Fibroblast of the aortic adventitia (primary cell): Measurements from ENCODE around the gene MGAT3. TPM values are rescaled to one million over a fixed set of nuclear protein-coding genes. Genes with fewer than 3 reads are reported as not detected.
A peak's percentile ranks its signal among the peaks of the same experiment; 100 is the strongest.

Source experiments
- DNase-seq: peaks from one replicate; pipeline ENCODE4 v3.0.0-alpha.2; 2010; ENCODE audit warnings: low read depth
- H3K4me3 ChIP-seq: 2 replicates; pipeline ENCODE4 v1.5.1; 2011; ENCODE audit warnings: low read depth, mild to moderate bottlenecking, control low read depth, low read length, moderate library complexity
- total RNA-seq: library from RNA; depleted of rRNA; stranded (reverse); fragments of >200 nt; gene quantifications from 2 replicates; pipeline ENCODE4 v1.2.3, GENCODE V29; 2012; ENCODE audit warnings: low replicate concordance
- TF ChIP-seq, protein P1 (sequence below): IDR thresholded peaks from 2 replicates; pipeline ENCODE4 v1.5.1; 2011; ENCODE audit warnings: mild to moderate bottlenecking, low read length, control low read depth, inconsistent platforms; ENCODE audit not compliant: insufficient read depth

MGAT3 gene
- total RNA-seq, 1 donor = 0.27 TPM

DNA sequence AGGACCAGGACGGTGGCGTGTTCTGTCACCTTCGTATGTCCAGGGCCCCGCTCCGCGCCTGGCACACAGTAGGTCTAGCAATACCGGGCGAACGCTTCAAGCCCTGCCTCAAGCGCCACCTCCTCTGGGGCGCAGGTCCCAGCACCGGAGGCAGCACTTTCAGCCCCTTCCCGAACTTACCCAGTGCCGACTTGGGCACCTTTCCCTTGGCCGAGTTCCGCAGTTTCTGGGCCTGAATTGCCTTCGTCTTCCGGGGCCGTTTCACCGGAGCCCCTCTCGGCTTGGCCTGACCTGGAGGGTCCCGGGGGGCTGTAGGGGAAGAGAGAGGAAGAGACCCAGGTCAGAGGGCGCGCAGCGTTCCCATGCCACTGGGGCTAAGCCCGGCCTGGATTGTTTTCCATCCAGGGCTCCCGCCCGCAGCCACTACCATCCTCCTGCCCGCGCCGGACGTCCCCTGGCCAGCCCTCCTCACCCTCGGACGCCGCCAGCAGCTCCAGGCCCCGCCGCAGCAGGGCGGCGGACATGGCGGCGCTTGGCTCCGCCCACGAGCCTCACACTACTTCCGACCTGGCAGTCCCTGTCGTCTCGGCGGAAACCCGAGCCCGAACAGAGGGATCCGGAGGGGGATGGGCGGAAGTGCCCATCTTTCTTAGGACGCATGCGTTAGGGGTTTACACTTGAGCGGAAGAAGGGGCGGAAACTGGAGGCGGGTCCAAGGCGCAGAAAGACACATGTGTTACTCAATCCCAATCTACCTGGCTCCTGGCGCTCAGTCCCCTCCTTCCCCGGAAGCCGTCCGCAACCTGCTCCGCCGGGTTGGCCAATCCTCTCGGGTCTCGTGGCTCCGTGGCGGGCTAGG is 75.6 kb downstream of the MGAT3 start, which contains the start of gene RPS19BP1:
RPS19BP1 (minus strand) TSS at position 534 of the 859 bp plus-strand sequence; CDS start at position 524, 10 bp downstream.
- H3K4me3 ChIP-seq = peak within 1 kb of the TSS; percentile 96
- DNase-seq = peak; percentile 99
- TF ChIP-seq, protein P1, sequence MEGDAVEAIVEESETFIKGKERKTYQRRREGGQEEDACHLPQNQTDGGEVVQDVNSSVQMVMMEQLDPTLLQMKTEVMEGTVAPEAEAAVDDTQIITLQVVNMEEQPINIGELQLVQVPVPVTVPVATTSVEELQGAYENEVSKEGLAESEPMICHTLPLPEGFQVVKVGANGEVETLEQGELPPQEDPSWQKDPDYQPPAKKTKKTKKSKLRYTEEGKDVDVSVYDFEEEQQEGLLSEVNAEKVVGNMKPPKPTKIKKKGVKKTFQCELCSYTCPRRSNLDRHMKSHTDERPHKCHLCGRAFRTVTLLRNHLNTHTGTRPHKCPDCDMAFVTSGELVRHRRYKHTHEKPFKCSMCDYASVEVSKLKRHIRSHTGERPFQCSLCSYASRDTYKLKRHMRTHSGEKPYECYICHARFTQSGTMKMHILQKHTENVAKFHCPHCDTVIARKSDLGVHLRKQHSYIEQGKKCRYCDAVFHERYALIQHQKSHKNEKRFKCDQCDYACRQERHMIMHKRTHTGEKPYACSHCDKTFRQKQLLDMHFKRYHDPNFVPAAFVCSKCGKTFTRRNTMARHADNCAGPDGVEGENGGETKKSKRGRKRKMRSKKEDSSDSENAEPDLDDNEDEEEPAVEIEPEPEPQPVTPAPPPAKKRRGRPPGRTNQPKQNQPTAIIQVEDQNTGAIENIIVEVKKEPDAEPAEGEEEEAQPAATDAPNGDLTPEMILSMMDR = no peak

DNA sequence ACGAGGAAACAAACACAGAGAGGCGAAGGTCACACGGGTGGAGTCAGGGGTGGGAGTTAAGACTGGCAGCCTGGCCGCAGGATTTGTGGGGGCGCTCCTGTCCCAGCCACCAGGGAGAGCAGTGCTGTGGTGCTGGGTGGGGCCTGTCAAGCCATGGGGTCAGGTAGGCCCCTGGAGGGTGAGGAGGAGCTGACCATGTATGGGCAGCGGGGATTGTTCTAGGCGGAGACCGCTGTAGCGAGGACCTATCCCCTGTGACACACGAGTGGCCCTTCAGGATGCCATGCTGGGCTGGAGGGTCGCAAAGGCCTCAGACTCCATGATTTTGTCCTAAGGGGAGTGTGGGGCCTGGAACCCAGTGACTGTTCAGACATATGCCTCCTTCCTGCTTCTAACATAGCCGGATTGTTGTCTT is 77.3 kb downstream of the MGAT3 start:
- H3K4me3 ChIP-seq = no peak overlapping the region
- DNase-seq = no peak
- TF ChIP-seq, protein P1 = no peak

DNA sequence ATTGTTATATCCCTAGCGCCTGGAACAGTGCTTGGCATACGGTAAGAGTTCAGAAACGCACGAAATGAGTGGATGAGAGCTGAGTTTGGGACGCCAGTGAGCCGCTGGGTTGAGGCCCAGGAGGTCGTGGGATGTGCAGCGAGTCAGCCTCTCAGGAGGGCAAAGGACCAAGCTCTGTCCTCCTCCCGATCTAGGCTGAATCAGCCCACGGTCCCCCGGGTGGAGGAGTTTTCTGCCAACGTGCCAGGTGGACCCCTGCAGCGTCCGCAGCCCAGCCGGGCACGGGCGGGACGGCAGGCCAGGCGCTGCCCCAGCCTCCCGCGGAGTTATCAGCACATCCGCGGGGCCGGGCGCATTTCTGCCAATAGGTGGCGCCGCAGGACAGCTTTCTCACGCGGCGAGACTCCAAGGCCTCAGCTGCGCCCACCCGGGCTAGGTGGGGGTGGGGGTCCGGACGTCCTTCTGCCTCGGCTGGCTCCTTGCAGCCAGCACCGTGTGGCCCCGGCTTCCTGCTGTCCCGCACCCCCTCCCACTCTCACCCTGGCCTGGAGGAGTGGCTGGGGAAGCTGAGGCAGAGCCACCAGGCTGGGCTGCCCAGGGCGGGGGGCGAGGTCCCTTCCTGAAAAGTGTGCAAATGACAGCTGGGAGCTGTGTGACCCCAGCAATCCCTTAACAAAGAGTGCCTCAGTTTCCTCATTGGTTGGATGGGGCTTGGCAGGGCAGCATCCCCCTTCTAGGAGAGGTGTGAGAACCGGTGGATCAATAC is 78.0 kb downstream of the MGAT3 start:
- H3K4me3 ChIP-seq = no peak overlapping the region
- peak; percentile 63 for DNase-seq
- TF ChIP-seq, protein P1 = peak; percentile 82

DNA sequence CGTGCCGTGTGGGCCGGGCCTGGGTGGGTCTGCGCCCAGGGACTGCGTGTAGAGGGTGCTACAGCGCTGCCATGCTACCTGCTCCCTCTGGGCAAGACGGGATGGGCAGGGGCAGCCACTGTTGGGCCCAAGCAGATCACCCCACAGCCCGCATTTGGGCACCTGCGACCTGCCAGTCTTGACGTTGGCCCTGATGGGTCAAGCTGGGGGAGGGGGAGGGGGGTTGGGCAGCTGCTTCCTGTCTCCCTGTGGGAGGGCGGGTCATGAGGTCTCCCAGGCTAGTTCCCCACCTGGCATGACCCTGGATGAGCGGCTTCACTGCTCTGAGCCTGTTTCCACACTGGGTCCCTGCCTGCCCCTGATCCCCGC is 78.5 kb downstream of the MGAT3 start:
- TF ChIP-seq, protein P1 = no peak
- DNase-seq = no peak
- H3K4me3 ChIP-seq = no peak overlapping the region

DNA sequence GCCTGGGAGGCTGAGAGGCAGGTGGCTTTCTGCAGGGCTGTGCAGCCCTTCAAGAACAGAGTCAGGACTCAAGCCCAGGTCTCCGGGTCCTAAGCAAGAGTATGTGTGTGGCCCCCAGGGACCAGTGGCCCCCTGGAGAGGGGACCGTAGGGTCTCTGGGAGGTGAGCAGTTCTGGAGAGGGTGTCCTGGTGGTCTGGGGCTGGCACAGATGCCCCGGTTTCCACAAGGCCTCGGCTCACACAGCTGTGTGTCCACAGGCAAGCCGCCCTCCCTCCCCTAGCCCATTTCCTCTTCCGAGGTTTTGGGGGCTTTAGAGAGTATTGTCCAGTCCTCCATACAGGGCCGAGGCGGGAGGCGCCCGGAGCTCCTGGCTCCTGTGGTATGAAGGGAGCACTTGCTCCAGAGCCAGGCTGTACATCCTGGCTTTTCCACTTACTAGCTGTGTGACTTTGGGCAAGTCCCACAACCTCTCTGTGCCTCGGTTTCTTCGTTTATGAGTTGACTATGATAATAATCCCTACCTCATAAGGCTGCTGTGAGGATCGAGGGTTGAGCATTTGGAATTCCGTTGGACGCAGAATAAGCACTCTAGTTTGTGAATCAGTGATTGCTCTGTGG is 79.1 kb downstream of the MGAT3 start:
- no peak overlapping the region for H3K4me3 ChIP-seq
- TF ChIP-seq, protein P1 = no peak
- DNase-seq = no peak

DNA sequence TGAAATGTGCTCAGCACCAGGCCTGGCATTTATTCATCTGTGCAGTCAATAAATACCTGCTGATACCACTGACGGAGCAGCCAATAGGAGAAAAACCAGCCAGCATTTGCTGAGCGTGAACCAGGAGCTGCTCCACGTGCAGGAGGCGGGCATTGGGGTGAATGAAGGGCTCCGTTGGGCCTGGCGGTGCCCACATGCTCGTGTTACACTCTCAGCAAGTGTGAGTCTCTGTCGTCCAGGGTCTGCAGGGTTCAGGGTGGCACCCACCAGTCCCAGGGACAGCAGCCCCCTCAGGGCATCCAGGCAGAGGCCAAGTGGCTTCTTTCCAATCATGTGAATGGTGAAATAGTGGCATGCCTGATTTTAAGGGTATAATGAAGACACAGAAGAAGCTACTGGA is 79.9 kb downstream of the MGAT3 start:
- H3K4me3 ChIP-seq = no peak overlapping the region
- DNase-seq = no peak
- TF ChIP-seq, protein P1 = no peak
